Stimulated activated CD4-positive, alpha-beta T cell treated with anti-CD3 and anti-CD28 coated beads, Interleukin-15, amount 100 ng/mL, for 24 hours (primary cell): ENCODE results near the gene PANX2.

Source experiments
- DNase-seq: peaks from one replicate; pipeline ENCODE4 v3.0.0-alpha.2; 2020

The PANX2 gene

GRCh38 chr22:50171319-50171964 lies 911 bp downstream of the PANX2 start:
- DNase-seq: no peak

- DNase-seq: no peak
Observed at GRCh38 chr22:50171965-50172421, 1.5 kb downstream of the PANX2 start.

- no peak for DNase-seq
Observed at GRCh38 chr22:50173311-50173982, 2.9 kb downstream of the PANX2 start.

GRCh38 chr22:50173983-50174355 lies 3.4 kb downstream of the PANX2 start:
- no peak for DNase-seq

GRCh38 chr22:50174382-50175190 lies 4.1 kb downstream of the PANX2 start:
- peak; percentile 4 for DNase-seq

- no peak for DNase-seq
Observed at GRCh38 chr22:50175191-50175461, 4.6 kb downstream of the PANX2 start.

GRCh38 chr22:50175921-50176849 lies 5.7 kb downstream of the PANX2 start:
- DNase-seq: no peak

GRCh38 chr22:50176850-50177536 lies 6.5 kb downstream of the PANX2 start:
- no peak for DNase-seq

GRCh38 chr22:50177537-50178470 lies 7.3 kb downstream of the PANX2 start:
- DNase-seq: no peak

- no peak for DNase-seq
Observed at GRCh38 chr22:50178471-50178864, 7.9 kb downstream of the PANX2 start.

- no peak for DNase-seq
Observed at GRCh38 chr22:50178871-50179869, 8.6 kb downstream of the PANX2 start.

GRCh38 chr22:50179937-50180726 lies 9.6 kb downstream of the PANX2 start:
- no peak for DNase-seq

GRCh38 chr22:50180727-50181521 lies 10.4 kb downstream of the PANX2 start:
- DNase-seq: no peak

- no peak for DNase-seq
Observed at GRCh38 chr22:50182176-50183081, 11.9 kb downstream of the PANX2 start.

GRCh38 chr22:50183141-50183971 lies 12.8 kb downstream of the PANX2 start:
- DNase-seq: no peak
